IPS DF 19.7 (cell line): Measurements from ENCODE around the gene RNPEPL1.

ENCODE experiments used
- DNase-seq: peaks from one replicate; pipeline ENCODE4 v3.0.0-alpha.2; 2013; ENCODE audit warnings: low read depth, low spot score

RNPEPL1 gene

GRCh38 chr2:240564561-240565332 is 3.5 kb upstream of the RNPEPL1 start:
- DNase-seq, result no peak

- no peak for DNase-seq
Measured at GRCh38 chr2:240565333-240566202, 2.7 kb upstream of the RNPEPL1 start.

- DNase-seq, result no peak
Measured at GRCh38 chr2:240566203-240567136, 1.8 kb upstream of the RNPEPL1 start.

- DNase-seq, result no peak
Measured at GRCh38 chr2:240567137-240567871, 980 bp upstream of the RNPEPL1 start.

GRCh38 chr2:240568678-240569522 is 616 bp downstream of the RNPEPL1 start:
- DNase-seq, result no peak

GRCh38 chr2:240569523-240569997 is 1.3 kb downstream of the RNPEPL1 start:
- DNase-seq, result no peak

- no peak for DNase-seq
Measured at GRCh38 chr2:240569998-240570530, 1.8 kb downstream of the RNPEPL1 start.

GRCh38 chr2:240570531-240571313 is 2.4 kb downstream of the RNPEPL1 start:
- no peak for DNase-seq

GRCh38 chr2:240571314-240571973 is 3.2 kb downstream of the RNPEPL1 start:
- no peak for DNase-seq

- no peak for DNase-seq
Measured at GRCh38 chr2:240572141-240573031, 4.1 kb downstream of the RNPEPL1 start.

- no peak for DNase-seq
Measured at GRCh38 chr2:240573071-240573515, 4.8 kb downstream of the RNPEPL1 start.

GRCh38 chr2:240573516-240574385 is 5.5 kb downstream of the RNPEPL1 start:
- DNase-seq, result no peak

GRCh38 chr2:240574386-240575100 is 6.3 kb downstream of the RNPEPL1 start:
- DNase-seq, result no peak

- no peak for DNase-seq
Measured at GRCh38 chr2:240575101-240575965, 7.0 kb downstream of the RNPEPL1 start.

- DNase-seq, result no peak
Measured at GRCh38 chr2:240576036-240576435, 7.8 kb downstream of the RNPEPL1 start.
